Parathyroid adenoma (tissue), 2 donors: ENCODE data around the gene ASTN2.

Experiments used
- H2AFZ ChIP-seq: fragments of 300-600 bp; sonication (generic); one replicate; pipeline ENCODE4 v1.7.0; 2017; ENCODE audit warnings: antibody characterized with exemption, mild to moderate bottlenecking
- H3K27ac ChIP-seq: fragments of 300-600 bp; sonication (generic); one replicate; pipeline ENCODE4 v1.7.0; 2017
- H3K27me3 ChIP-seq: fragments of 300-600 bp; sonication (generic); one replicate; pipeline ENCODE4 v1.7.0; 2017; ENCODE audit warnings: low read length; ENCODE audit not compliant: control insufficient read depth, insufficient read depth
- H3K36me3 ChIP-seq: fragments of 300-600 bp; sonication (generic); one replicate; pipeline ENCODE4 v1.7.0; 2017; ENCODE audit warnings: low read length; ENCODE audit not compliant: control insufficient read depth, insufficient read depth
- H3K4me1 ChIP-seq: fragments of 300-600 bp; sonication (generic); one replicate; pipeline ENCODE4 v1.7.0; 2017; ENCODE audit warnings: control low read depth
- H3K4me2 ChIP-seq: fragments of 300-600 bp; sonication (generic); one replicate; pipeline ENCODE4 v1.7.0; 2017; ENCODE audit warnings: low read length
- H3K4me3 ChIP-seq: fragments of 300-600 bp; sonication (generic); one replicate; pipeline ENCODE4 v1.7.0; 2017; ENCODE audit warnings: low read depth, low read length
- H3K79me2 ChIP-seq: fragments of 300-600 bp; sonication (generic); one replicate; pipeline ENCODE4 v1.7.0; 2017; ENCODE audit warnings: control low read depth
- H3K9ac ChIP-seq: fragments of 300-600 bp; sonication (generic); one replicate; pipeline ENCODE4 v1.7.0; 2017; ENCODE audit warnings: mild to moderate bottlenecking
- H3K9me3 ChIP-seq: fragments of 300-600 bp; sonication (generic); one replicate; pipeline ENCODE4 v1.7.0; 2017; ENCODE audit warnings: low read length; ENCODE audit not compliant: control insufficient read depth
- TF ChIP-seq, protein P1 (sequence below): fragments of 300-600 bp; sonication (generic); IDR thresholded peaks from one replicate; pipeline ENCODE4 v1.7.0; 2017; ENCODE audit warnings: antibody characterized with exemption, mild to moderate bottlenecking
- donor health status: primary hyperparathyroidism.

Gene ASTN2

DNA sequence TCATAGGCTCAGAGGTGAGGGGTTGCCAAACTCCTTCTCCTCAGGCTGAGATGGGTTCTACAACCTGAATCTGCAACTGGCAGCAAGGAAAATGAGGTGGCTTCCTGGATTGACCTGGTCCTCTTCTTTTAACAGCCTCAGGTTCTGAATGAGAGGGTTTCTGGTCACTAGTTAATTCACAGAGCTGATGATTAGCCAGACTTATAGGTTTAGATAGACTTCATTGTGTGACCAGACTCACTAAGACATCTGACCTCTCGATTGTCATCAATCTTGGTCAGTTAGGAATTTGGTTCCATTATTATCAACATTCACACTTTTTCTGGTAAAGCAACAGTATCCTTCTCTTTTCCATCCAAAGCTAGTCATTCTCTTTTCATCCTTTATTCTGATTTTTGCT, 1003.4 kb downstream of the ASTN2 start:
- no peaks in the 10 kb centered on the region for H3K27me3 ChIP-seq
- no peak overlapping the region for H3K4me2 ChIP-seq
- H3K36me3 ChIP-seq, result no peaks in the 10 kb centered on the region
- no peak overlapping the region for H2AFZ ChIP-seq
- no peaks in the 10 kb centered on the region for H3K4me1 ChIP-seq
- H3K9me3 ChIP-seq, result no peaks in the 10 kb centered on the region
- TF ChIP-seq, protein P1, sequence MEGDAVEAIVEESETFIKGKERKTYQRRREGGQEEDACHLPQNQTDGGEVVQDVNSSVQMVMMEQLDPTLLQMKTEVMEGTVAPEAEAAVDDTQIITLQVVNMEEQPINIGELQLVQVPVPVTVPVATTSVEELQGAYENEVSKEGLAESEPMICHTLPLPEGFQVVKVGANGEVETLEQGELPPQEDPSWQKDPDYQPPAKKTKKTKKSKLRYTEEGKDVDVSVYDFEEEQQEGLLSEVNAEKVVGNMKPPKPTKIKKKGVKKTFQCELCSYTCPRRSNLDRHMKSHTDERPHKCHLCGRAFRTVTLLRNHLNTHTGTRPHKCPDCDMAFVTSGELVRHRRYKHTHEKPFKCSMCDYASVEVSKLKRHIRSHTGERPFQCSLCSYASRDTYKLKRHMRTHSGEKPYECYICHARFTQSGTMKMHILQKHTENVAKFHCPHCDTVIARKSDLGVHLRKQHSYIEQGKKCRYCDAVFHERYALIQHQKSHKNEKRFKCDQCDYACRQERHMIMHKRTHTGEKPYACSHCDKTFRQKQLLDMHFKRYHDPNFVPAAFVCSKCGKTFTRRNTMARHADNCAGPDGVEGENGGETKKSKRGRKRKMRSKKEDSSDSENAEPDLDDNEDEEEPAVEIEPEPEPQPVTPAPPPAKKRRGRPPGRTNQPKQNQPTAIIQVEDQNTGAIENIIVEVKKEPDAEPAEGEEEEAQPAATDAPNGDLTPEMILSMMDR, result no peak
- H3K9ac ChIP-seq, result no peak overlapping the region
- no peaks in the 10 kb centered on the region for H3K79me2 ChIP-seq
- H3K27ac ChIP-seq, result no peak overlapping the region
- no peak overlapping the region for H3K4me3 ChIP-seq

DNA sequence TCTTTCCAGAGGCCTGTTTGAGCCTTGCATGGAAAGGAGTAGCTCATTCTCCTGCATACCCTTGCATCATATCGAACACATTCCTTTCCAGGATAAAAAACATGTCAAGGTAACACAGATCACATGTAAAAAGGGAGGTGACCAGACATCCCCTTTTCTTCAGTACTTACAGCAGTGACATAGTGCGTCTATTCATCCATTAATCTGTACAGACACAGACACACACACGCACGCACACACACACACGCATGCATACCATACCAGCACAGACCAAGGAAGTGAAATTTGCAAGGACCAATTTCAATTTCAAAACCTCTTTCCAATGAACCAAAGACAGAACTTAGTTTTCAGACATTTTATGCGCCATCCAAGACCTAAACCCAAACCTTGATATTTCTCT, 1005.2 kb downstream of the ASTN2 start:
- Histone ChIP-seq H3K4me3 (no peak overlapping the region), H3K36me3 (no peaks in the 10 kb centered on the region), H3K4me1 (no peaks in the 10 kb centered on the region), H3K79me2 (no peaks in the 10 kb centered on the region), H3K27me3 (no peaks in the 10 kb centered on the region), H2AFZ (no peak overlapping the region), H3K9ac (no peak overlapping the region), H3K27ac (no peak overlapping the region), H3K9me3 (no peaks in the 10 kb centered on the region), H3K4me2 (no peak overlapping the region)
- TF ChIP-seq, protein P1, result no peak

DNA sequence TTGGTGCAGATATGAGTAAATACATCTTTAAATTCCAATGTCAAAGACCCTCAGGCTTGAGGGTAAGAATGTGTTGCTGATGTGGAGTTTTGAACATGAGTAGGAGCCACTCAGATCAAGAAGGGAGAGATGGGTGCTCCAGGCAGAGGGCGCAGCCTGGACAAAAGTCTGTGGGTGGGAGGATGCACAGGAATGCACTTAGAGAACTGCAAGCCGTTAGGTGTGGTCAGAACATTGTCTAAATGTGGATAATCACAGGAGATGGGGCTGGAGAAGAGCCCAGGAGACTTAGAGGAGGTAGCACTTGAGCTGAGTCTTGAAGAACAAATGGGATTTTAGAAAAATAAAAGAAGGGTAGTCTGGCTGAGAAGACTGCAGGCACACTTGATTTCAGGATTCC, 1005.7 kb downstream of the ASTN2 start:
- Histone ChIP-seq H3K4me2 (no peak overlapping the region), H2AFZ (no peak overlapping the region), H3K9me3 (no peaks in the 10 kb centered on the region), H3K4me1 (no peaks in the 10 kb centered on the region), H3K9ac (no peak overlapping the region), H3K36me3 (no peaks in the 10 kb centered on the region), H3K79me2 (no peaks in the 10 kb centered on the region), H3K4me3 (no peak overlapping the region), H3K27ac (no peak overlapping the region), H3K27me3 (no peaks in the 10 kb centered on the region)
- TF ChIP-seq, protein P1, result no peak

DNA sequence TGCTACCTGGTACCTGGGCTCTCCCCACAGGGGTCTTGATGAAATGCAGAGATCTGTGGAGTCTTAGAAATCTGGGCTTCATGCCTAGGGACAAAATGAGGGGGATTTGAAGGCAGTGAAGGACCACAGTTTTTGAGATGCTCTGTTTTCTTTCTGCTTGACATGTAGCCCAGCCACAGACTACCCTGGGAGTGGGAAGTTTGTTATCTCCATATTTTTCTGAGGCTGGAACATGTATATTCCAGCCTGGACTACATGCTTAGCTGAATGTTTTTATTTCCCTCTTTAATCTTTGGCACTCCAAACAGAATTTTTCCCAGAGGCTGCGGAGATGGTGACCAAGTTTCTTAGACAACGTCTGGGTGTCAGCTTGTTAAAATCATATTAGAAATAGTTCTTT, 1008.4 kb downstream of the ASTN2 start:
- no peaks in the 10 kb centered on the region for H3K36me3 ChIP-seq
- H3K4me2 ChIP-seq, result no peak overlapping the region
- H3K27me3 ChIP-seq, result no peaks in the 10 kb centered on the region
- no peak overlapping the region for H3K27ac ChIP-seq
- H3K4me1 ChIP-seq, result no peaks in the 10 kb centered on the region
- H2AFZ ChIP-seq, result no peak overlapping the region
- no peak overlapping the region for H3K4me3 ChIP-seq
- no peak overlapping the region for H3K9ac ChIP-seq
- TF ChIP-seq, protein P1, result no peak
- no peaks in the 10 kb centered on the region for H3K9me3 ChIP-seq
- no peaks in the 10 kb centered on the region for H3K79me2 ChIP-seq

DNA sequence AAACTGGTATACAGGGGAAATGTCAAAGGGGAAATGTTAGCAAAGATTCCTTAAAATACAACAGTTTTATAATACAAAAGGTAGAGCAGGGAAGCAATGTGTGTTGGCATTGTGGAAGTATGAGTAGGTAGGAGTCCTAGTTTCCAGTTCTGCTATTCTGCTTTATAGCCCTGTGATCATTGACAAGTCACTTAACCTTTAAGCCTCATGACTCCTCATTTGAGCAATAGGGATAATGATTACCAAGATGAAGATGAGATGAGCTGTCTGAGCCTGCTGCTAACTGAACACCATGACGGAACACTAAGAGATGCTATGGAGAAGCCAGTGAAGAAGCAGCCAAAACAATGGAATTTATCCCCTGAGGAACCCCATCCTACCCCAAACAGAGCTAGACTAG, 1009.5 kb downstream of the ASTN2 start:
- Histone ChIP-seq H2AFZ (no peak overlapping the region), H3K4me1 (no peaks in the 10 kb centered on the region), H3K27ac (no peak overlapping the region), H3K36me3 (no peaks in the 10 kb centered on the region), H3K9me3 (no peaks in the 10 kb centered on the region), H3K4me3 (no peak overlapping the region), H3K79me2 (no peaks in the 10 kb centered on the region), H3K4me2 (no peak overlapping the region), H3K9ac (no peak overlapping the region), H3K27me3 (no peaks in the 10 kb centered on the region)
- TF ChIP-seq, protein P1, result no peak
